D721Med (cell line): ENCODE measurements around the gene RGP1.

ENCODE experiments used
- DNase-seq: peaks from one replicate; pipeline ENCODE4 v3.0.0; 2011; ENCODE audit warnings: low spot score; ENCODE audit not compliant: insufficient read length
- FAIRE-seq: peaks from 2 replicates; lab custom pipeline; 2011; peaks lifted over from hg19 to GRCh38; lab: Jason Lieb, UNC
- TF ChIP-seq, protein P1 (sequence below): IDR thresholded peaks from 2 replicates; pipeline ENCODE4 v1.5.1; 2012; ENCODE audit warnings: mild to moderate bottlenecking, control low read depth; ENCODE audit not compliant: insufficient read depth; ENCODE audit errors: missing control alignments

The RGP1 gene

DNA sequence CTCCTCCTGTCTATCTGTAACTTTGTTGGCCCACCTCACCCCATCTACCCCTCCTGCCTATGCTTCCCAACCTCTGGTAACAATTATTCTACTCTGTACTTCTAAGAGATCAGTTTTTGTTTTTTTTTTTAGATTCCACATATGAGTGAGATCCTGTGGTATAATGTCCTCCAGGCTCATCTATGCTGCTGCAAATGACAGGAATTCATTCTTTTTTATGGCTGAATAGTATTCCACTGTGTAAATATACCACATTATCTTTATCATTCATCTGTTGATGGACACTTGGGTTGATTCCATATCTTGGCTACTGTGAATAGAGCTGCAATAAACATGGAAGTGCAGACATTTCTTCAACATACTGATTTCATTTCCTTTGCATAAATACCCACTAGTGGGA, 34.3 kb downstream of the RGP1 start:
- no peak for FAIRE-seq
- TF ChIP-seq, protein P1, sequence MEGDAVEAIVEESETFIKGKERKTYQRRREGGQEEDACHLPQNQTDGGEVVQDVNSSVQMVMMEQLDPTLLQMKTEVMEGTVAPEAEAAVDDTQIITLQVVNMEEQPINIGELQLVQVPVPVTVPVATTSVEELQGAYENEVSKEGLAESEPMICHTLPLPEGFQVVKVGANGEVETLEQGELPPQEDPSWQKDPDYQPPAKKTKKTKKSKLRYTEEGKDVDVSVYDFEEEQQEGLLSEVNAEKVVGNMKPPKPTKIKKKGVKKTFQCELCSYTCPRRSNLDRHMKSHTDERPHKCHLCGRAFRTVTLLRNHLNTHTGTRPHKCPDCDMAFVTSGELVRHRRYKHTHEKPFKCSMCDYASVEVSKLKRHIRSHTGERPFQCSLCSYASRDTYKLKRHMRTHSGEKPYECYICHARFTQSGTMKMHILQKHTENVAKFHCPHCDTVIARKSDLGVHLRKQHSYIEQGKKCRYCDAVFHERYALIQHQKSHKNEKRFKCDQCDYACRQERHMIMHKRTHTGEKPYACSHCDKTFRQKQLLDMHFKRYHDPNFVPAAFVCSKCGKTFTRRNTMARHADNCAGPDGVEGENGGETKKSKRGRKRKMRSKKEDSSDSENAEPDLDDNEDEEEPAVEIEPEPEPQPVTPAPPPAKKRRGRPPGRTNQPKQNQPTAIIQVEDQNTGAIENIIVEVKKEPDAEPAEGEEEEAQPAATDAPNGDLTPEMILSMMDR = no peak
- no peak for DNase-seq

DNA sequence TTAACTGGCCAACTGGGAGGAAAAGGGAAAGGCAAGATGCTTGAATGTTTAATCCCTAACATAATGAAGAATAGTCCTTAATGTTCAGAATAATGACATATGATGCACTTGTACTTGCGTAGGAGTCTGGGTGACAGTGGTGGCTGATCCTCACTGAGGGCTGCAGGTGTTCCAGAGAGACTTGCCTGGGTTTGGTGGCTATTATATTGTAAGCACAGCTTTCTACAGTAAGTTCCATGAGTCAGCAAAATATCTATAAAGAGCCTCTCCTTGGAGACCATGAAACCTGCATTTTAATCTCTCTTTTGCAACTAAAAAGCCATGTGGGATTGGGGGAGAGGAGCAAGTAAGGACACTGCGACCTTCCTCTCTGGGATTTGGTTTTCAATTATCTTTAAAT, 40.5 kb downstream of the RGP1 start:
- DNase-seq (no peak), FAIRE-seq (no peak)
- TF ChIP-seq, protein P1 = no peak

- TF ChIP-seq, protein P1 = no peak
- DNase-seq = no peak
- no peak for FAIRE-seq
Measured at GRCh38 chr9:35790025-35790384, 40.9 kb downstream of the RGP1 start.

- TF ChIP-seq, protein P1 = peak; percentile 92
- DNase-seq (peak; percentile 79), FAIRE-seq (peak; percentile 85)
Measured at GRCh38 chr9:35790385-35791296, 41.6 kb downstream of the RGP1 start.

DNA sequence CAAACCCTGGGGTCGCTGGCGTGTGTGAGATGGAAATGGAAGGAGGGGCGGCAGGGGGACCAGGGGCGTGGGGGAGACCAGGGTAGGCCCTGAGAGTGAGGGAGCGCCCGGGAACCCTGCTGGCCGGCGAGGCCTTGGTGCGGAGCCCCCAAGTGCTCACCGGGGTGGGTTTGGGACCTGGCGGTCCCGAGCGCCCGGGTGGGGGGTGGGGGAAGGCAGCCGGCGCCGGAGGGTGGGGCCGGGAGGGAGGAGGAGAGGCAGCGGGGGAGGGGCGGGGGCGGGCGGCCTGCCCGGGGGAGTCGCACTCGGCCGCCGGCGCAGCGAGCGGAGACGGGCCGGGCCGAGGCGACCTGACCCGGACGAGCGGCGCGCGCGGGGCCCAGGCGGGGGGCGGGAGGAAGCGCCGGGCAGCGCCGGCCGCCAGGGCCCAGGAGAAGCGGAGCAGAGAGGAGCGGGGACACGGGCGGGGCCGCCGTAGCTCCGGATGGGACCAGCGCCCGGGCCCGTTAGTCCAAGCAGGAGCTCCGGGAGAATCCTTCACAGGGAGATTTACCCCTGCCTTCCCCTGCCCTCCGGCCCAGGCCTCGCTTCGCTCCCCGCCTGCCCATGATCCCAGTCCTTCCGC, 42.3 kb downstream of the RGP1 start, which contains the start of gene NPR2:
TSS of gene NPR2 (plus strand) at position 295 of the 625 bp plus-strand sequence. CDS start 818 bp downstream, outside the sequence.
- FAIRE-seq = no peak
- TF ChIP-seq, protein P1 = no peak
- no peak for DNase-seq

DNA sequence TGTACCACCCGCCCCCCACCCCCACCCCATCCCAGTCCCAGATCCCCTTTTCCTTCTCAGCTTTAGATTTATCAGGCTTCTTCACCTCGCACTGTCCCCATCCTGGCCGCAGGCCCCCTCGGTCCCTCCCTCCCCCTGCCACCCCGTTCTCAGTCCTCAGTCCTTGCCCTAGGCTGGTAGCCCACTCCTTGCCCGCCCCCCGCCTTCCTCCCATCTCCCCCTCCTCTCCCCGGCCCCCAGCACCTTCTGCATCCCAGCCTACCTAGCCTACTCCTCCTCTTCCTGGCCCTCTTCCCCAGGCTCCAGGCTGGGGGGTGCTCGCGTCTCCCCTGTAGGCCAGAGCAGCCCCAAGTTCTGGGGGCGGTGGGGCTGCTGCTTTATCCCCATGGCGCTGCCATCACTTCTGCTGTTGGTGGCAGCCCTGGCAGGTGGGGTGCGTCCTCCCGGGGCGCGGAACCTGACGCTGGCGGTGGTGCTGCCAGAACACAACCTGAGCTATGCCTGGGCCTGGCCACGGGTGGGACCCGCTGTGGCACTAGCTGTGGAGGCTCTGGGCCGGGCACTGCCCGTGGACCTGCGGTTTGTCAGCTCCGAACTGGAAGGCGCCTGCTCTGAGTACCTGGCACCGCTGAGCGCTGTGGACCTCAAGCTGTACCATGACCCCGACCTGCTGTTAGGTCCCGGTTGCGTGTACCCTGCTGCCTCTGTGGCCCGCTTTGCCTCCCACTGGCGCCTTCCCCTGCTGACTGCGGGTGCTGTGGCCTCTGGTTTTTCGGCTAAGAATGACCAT, 43.1 kb downstream of the RGP1 start:
- no peak for FAIRE-seq
- DNase-seq = no peak
- TF ChIP-seq, protein P1 = no peak
